Activated CD4-positive, alpha-beta T cell treated with anti-CD3 and anti-CD28 coated beads for 1 hour (primary cell): ENCODE measurements around the gene CEBPG.
A peak's percentile ranks its signal among the peaks of the same experiment; 100 is the strongest.

Experiments used
- DNase-seq: peaks from one replicate; pipeline ENCODE4 v3.0.0-alpha.2; 2020

CEBPG gene

GRCh38 chr19:33426621-33427361, 53.3 kb downstream of the CEBPG start:
- DNase-seq = no peak

DNA sequence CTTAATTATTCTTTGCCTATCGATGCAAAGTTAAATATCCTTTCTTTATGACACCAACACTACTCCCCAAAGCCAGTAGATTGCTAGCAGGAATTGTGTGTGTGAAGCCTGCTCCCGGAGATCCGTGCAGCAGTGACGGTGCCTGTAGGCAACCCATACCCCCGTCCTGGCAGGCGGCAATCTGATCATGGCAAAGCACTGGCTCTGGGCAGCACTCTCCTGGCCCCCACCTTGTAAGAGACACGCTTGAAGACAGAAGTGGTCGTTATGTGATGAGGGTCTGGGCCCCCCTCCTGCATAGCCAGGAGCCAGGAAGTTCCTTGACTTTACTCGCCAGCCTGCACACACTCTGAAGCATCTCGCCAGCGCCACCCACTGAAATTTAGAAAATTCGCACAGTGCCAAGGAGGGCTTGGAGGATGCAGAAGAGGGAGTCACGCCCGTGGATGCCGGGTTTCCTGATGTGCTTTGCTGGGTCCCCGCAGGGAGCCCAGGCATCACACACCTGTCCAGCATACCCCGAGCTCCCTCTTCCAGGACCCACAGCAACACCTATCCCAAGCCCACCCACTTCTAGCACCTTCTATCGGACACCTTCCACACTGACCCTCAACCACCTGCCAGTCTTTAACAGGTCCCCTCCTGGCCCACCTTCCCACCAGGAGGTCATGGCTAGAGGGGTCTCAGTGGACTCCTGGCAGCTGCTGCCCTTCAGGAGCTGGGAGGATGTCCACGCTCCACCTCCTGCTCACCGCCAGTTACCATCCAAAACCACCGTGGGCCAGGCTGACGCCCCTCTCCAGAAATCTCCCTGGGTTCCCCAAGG, 54.5 kb downstream of the CEBPG start:
- DNase-seq = no peak

GRCh38 chr19:33428627-33429125, 55.2 kb downstream of the CEBPG start:
- DNase-seq = no peak

DNA sequence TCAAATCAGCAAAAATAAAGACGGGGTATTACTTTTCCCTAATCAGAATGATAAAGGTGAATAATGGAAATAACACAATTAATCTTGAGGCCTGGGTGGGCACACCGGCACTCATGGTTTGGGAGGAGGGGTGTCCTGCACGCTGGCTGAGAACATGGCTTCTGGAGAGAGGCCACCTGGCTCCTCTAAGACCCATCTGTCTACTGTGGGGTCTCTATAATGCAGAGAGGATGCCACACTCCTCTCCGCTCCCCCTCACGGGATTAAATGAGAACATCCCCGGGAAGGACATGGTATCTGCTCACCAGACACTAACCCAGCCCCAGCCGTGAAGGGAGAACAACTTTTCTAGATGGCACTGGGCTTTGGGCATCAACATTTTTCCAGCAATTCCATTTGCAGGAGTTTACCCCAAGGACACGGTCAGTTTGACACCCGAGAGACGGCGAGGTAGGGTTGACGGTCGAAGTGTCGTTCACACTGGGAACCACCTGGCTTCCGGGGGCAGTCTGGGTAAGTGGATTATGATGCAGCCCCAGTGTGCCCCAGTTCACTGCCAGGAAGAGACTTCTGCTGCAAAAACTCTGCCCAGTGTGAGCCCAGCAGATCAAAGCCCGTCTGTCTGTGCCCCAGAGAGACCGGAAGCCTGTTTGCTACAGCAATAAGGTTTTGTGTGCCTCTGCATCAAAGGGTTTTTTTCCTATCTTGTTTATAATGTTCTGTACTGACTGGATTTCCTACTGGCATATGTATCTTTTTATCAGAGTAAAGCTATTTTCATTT, 56.6 kb downstream of the CEBPG start:
- DNase-seq = no peak

DNA sequence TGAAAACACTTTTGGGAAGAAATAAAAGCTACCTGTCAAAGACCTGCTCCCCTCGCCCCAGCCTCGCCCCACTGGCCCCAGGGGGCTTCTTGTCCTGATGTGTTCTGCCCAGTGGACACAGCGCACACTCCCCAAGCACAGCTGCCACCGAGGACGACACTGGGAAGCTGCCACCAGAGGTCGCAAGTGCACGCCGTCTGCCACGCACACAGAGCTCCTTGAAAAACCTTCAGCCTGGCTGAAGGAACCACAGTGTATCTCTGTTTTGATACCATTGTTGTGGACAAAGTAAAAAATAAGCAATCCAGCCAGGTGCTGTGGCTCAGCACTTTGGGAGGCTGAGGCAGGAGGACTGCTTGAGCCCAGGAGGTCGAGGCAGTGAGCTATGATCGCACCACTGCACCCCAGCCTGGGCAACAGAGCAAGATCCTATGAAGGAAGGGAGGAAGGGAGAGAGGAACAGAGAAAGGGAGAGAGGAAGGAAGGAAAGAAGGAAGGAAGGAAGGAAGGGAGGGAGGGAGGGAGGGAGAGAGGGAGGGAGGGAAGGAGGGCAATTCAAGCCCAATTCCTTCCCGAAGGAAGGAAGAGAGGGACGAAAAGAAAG, 57.3 kb downstream of the CEBPG start:
- peak; percentile 39 for DNase-seq

DNA sequence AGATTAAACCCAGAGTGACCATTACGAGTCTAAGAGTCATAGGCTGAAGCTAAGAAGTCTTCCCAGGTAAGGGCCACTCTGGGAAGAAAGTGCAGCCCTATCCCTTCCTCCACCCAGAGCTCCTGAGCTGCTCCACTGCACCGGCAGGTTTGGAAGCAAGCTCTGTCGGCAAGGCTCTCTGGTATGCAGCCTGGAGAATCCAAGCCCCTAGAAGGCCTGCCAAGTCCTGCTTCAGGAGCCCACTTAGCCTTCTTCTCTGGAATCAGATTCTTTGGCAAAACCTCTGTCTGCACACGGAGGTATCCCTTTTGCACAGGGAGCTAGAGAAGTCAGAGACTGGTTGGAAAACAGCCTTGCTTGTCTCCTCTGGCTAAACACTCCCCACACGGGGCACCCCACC, 58.5 kb downstream of the CEBPG start:
- DNase-seq = no peak
